Brain microvascular endothelial cell (primary cell): Measurements from ENCODE around the gene TUBGCP5.

Experiments
- DNase-seq: peaks from one replicate; pipeline ENCODE4 v3.0.0-alpha.2; 2020
- H3K27ac ChIP-seq: fragments of 250-450 bp; sonication (Bioruptor Pico); 2 replicates; pipeline ENCODE4 v1.5.1; 2020; ENCODE audit warnings: mild to moderate bottlenecking, moderate library complexity
- H3K27me3 ChIP-seq: fragments of 250-450 bp; sonication (Bioruptor Pico); replicated peaks from 2 replicates; pipeline ENCODE4 v1.5.1; 2020; ENCODE audit warnings: mild to moderate bottlenecking
- H3K36me3 ChIP-seq: fragments of 250-450 bp; sonication (Bioruptor Pico); replicated peaks from 2 replicates; pipeline ENCODE4 v1.5.1; 2020; ENCODE audit warnings: mild to moderate bottlenecking
- H3K4me3 ChIP-seq: 2 replicates; pipeline ENCODE4 v1.5.1; 2011; ENCODE audit warnings: low read depth, mild to moderate bottlenecking, control low read depth, low read length, moderate library complexity
- CTCF ChIP-seq: IDR thresholded peaks from 2 replicates; pipeline ENCODE4 v1.5.1; 2011; ENCODE audit warnings: low read depth, mild to moderate bottlenecking, moderate library complexity, low read length, control low read depth, inconsistent platforms; ENCODE audit errors: missing control alignments
- in situ Hi-C: cut with HindIII; loops from 2 replicates; pipeline ENCODE4 v1.10.0; 2017; ENCODE audit warnings: low sequenced_read_pairs, low pct_ligation_motif_present

Gene TUBGCP5

GRCh38 chr15:23065836-23066235 lies 26.5 kb upstream of the TUBGCP5 start:
- Histone ChIP-seq H3K27ac (no peak overlapping the region), H3K4me3 (no peak overlapping the region), H3K27me3 (no peaks in the 10 kb centered on the region), H3K36me3 (no peaks in the 10 kb centered on the region)
- in situ Hi-C loops = no loop called here
- DNase-seq = no peak
- TF ChIP-seq CTCF = no peak

GRCh38 chr15:23064156-23064555 lies 24.8 kb upstream of the TUBGCP5 start:
- in situ Hi-C loops = no loop called here
- H3K27ac ChIP-seq = no peak overlapping the region
- no peak overlapping the region for H3K4me3 ChIP-seq
- H3K27me3 ChIP-seq = no peaks in the 10 kb centered on the region
- TF ChIP-seq CTCF = no peak
- DNase-seq = no peak
- H3K36me3 ChIP-seq = no peaks in the 10 kb centered on the region

- Histone ChIP-seq H3K36me3 (no peaks in the 10 kb centered on the region), H3K27ac (no peak overlapping the region), H3K4me3 (no peak overlapping the region), H3K27me3 (no peaks in the 10 kb centered on the region)
- TF ChIP-seq CTCF = no peak
- in situ Hi-C loops = no loop called here
- no peak for DNase-seq
Measured at GRCh38 chr15:23057707-23058106, 18.3 kb upstream of the TUBGCP5 start.

GRCh38 chr15:23055316-23055715 lies 15.9 kb upstream of the TUBGCP5 start:
- no peak overlapping the region for H3K27ac ChIP-seq
- H3K36me3 ChIP-seq = no peaks in the 10 kb centered on the region
- no peak for TF ChIP-seq CTCF
- no peak for DNase-seq
- no peak overlapping the region for H3K4me3 ChIP-seq
- in situ Hi-C loops = no loop called here
- H3K27me3 ChIP-seq = no peaks in the 10 kb centered on the region

GRCh38 chr15:23052522-23052921 lies 13.2 kb upstream of the TUBGCP5 start:
- no peak for DNase-seq
- Histone ChIP-seq H3K36me3 (no peaks in the 10 kb centered on the region), H3K27ac (no peak overlapping the region), H3K27me3 (no peaks in the 10 kb centered on the region), H3K4me3 (no peak overlapping the region)
- no peak for TF ChIP-seq CTCF
- in situ Hi-C loops = no loop called here

- H3K36me3 ChIP-seq = no peaks in the 10 kb centered on the region
- H3K4me3 ChIP-seq = no peak overlapping the region
- DNase-seq = no peak
- in situ Hi-C loops = no loop called here
- H3K27ac ChIP-seq = no peak overlapping the region
- TF ChIP-seq CTCF = no peak
- H3K27me3 ChIP-seq = no peaks in the 10 kb centered on the region
Measured at GRCh38 chr15:23050708-23051107, 11.3 kb upstream of the TUBGCP5 start.
